ENCODE data around the gene CASQ1. TPM values are rescaled to one million over a fixed set of nuclear protein-coding genes. Genes with fewer than 3 reads are reported as not detected.

The CASQ1 gene
- total RNA-seq, 6 experiments from 2014 or later, result 0.14 to 0.35 (median 0.19) TPM; not detected in 3

- H3K27ac Mint-ChIP-seq, result no peak overlapping the region
Observed at GRCh38 chr1:160158031-160158430, 32.3 kb upstream of the CASQ1 start.

DNA sequence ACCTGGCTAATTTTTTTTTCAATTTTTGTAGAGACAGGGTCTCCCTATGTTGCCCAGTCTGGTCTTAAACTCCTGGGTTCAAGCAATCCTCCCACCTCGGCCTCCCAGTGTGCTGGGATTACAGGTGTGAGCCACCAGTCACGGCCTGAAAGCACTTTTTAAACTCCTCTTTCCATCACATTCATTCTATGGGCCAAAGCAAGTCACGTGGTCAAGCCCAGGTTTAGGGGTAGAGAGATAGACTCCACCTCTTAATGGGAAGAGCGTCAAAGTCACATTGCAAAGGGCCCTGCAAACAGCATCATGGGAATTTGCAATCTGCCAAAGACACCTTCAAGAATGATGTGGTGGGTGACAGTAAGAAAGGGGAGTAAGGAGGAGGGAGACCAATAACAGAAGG lies 31.8 kb upstream of the CASQ1 start:
- no peak overlapping the region for H3K27ac Mint-ChIP-seq
- H3K4me3 Mint-ChIP-seq, result no peak overlapping the region
- H3K9me3 Mint-ChIP-seq, result no peaks in the 10 kb centered on the region
- H3K27me3 Mint-ChIP-seq (ENCODE audit: insufficient read depth), result peaks cover 25% of the 10 kb centered on the region
- TF ChIP-seq, protein P1, sequence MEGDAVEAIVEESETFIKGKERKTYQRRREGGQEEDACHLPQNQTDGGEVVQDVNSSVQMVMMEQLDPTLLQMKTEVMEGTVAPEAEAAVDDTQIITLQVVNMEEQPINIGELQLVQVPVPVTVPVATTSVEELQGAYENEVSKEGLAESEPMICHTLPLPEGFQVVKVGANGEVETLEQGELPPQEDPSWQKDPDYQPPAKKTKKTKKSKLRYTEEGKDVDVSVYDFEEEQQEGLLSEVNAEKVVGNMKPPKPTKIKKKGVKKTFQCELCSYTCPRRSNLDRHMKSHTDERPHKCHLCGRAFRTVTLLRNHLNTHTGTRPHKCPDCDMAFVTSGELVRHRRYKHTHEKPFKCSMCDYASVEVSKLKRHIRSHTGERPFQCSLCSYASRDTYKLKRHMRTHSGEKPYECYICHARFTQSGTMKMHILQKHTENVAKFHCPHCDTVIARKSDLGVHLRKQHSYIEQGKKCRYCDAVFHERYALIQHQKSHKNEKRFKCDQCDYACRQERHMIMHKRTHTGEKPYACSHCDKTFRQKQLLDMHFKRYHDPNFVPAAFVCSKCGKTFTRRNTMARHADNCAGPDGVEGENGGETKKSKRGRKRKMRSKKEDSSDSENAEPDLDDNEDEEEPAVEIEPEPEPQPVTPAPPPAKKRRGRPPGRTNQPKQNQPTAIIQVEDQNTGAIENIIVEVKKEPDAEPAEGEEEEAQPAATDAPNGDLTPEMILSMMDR (IDR thresholded peaks at IDR 0.05), result no peak
- DNase-seq, result no peak
- H3K4me1 Mint-ChIP-seq (ENCODE audit: low read depth), result no peaks in the 10 kb centered on the region
- H3K36me3 Mint-ChIP-seq (ENCODE audit: low read depth), result no peaks in the 10 kb centered on the region

More at GRCh38 chr1:160158031-160158430, 32.3 kb upstream of the CASQ1 start:
- H3K9me3 Mint-ChIP-seq, result no peaks in the 10 kb centered on the region
- no peaks in the 10 kb centered on the region for H3K36me3 Mint-ChIP-seq (ENCODE audit: low read depth)
- no peak overlapping the region for H3K4me3 Mint-ChIP-seq
- peaks cover 22% of the 10 kb centered on the region for H3K27me3 Mint-ChIP-seq (ENCODE audit: insufficient read depth)
- TF ChIP-seq, protein P1 (IDR thresholded peaks at IDR 0.05), result no peak
- H3K4me1 Mint-ChIP-seq (ENCODE audit: low read depth), result no peaks in the 10 kb centered on the region
- no peak for DNase-seq

GRCh38 chr1:160159846-160160245 lies 30.5 kb upstream of the CASQ1 start:
- Mint-ChIP-seq H3K4me1 (ENCODE audit: low read depth) (no peaks in the 10 kb centered on the region), H3K27ac (no peak overlapping the region)

GRCh38 chr1:160161965-160162705 lies 28.2 kb upstream of the CASQ1 start:
- Mint-ChIP-seq H3K36me3 (ENCODE audit: low read depth) (no peaks in the 10 kb centered on the region), H3K4me1 (ENCODE audit: low read depth) (no peaks in the 10 kb centered on the region), H3K27me3 (ENCODE audit: insufficient read depth) (peaks cover 30% of the 10 kb centered on the region), H3K27ac (no peak overlapping the region), H3K4me3 (no peak overlapping the region), H3K9me3 (no peaks in the 10 kb centered on the region)
- TF ChIP-seq, protein P1 (IDR thresholded peaks at IDR 0.05), result peak; percentile 59
- no peak for DNase-seq

More at GRCh38 chr1:160159846-160160245, 30.5 kb upstream of the CASQ1 start:
- TF ChIP-seq, protein P1 (IDR thresholded peaks at IDR 0.05), result no peak
- Mint-ChIP-seq H3K27me3 (ENCODE audit: insufficient read depth) (peaks cover 27% of the 10 kb centered on the region), H3K9me3 (no peaks in the 10 kb centered on the region), H3K4me3 (no peak overlapping the region), H3K36me3 (ENCODE audit: low read depth) (no peaks in the 10 kb centered on the region)
- DNase-seq, result peak; percentile 5

GRCh38 chr1:160162931-160163330 lies 27.4 kb upstream of the CASQ1 start:
- Mint-ChIP-seq H3K27me3 (ENCODE audit: insufficient read depth) (peaks cover 27% of the 10 kb centered on the region), H3K9me3 (no peaks in the 10 kb centered on the region), H3K27ac (no peak overlapping the region), H3K4me1 (ENCODE audit: low read depth) (no peaks in the 10 kb centered on the region), H3K36me3 (ENCODE audit: low read depth) (no peaks in the 10 kb centered on the region), H3K4me3 (no peak overlapping the region)
- TF ChIP-seq, protein P1 (IDR thresholded peaks at IDR 0.05), result no peak
- DNase-seq, result no peak
